HG03378 (cell line): ENCODE data around the gene EPHA1.

Source experiments
- ATAC-seq: cut with Tn5 transposase; IDR thresholded peaks from one replicate; pipeline ENCODE4 v1.9.1; 2021; ENCODE audit warnings: mild to moderate bottlenecking, moderate library complexity; ENCODE audit not compliant: unreplicated experiment

EPHA1 gene

GRCh38 chr7:143408686-143409561, at the start of gene EPHA1:
EPHA1 (minus strand) TSS chr7:143408856; CDS start chr7:143408805, 51 bp downstream.
- ATAC-seq, result no peak

- ATAC-seq, result no peak
Observed at GRCh38 chr7:143458263-143458662, 49.6 kb upstream of the EPHA1 start.

GRCh38 chr7:143456992-143457793, 48.5 kb upstream of the EPHA1 start:
- ATAC-seq, result no peak

GRCh38 chr7:143455942-143456341, 47.3 kb upstream of the EPHA1 start:
- no peak for ATAC-seq

- no peak for ATAC-seq
Observed at GRCh38 chr7:143455491-143455890, 46.8 kb upstream of the EPHA1 start.

- ATAC-seq, result no peak
Observed at GRCh38 chr7:143454091-143454680, 45.5 kb upstream of the EPHA1 start.

- ATAC-seq, result no peak
Observed at GRCh38 chr7:143452495-143452894, 43.8 kb upstream of the EPHA1 start.

GRCh38 chr7:143451746-143452145, 43.1 kb upstream of the EPHA1 start:
- no peak for ATAC-seq

- ATAC-seq, result no peak
Observed at GRCh38 chr7:143451122-143451521, 42.5 kb upstream of the EPHA1 start.

- ATAC-seq, result no peak
Observed at GRCh38 chr7:143449793-143450192, 41.1 kb upstream of the EPHA1 start.

- ATAC-seq, result no peak
Observed at GRCh38 chr7:143448429-143448828, 39.8 kb upstream of the EPHA1 start.

GRCh38 chr7:143447466-143447865, 38.8 kb upstream of the EPHA1 start:
- ATAC-seq, result no peak

GRCh38 chr7:143444785-143445184, 36.1 kb upstream of the EPHA1 start:
- ATAC-seq, result no peak

- no peak for ATAC-seq
Observed at GRCh38 chr7:143444063-143444782, 35.6 kb upstream of the EPHA1 start.

- no peak for ATAC-seq
Observed at GRCh38 chr7:143443153-143443552, 34.5 kb upstream of the EPHA1 start, which contains the start of gene TAS2R60. TAS2R60 (plus strand) TSS chr7:143443453; CDS start chr7:143443453, 0 bp downstream.

GRCh38 chr7:143439866-143440265, 31.2 kb upstream of the EPHA1 start:
- no peak for ATAC-seq

GRCh38 chr7:143437578-143437977, 28.9 kb upstream of the EPHA1 start:
- ATAC-seq, result peak; percentile 37

- ATAC-seq, result peak; percentile 74
Observed at GRCh38 chr7:143436325-143436946, 27.8 kb upstream of the EPHA1 start.

GRCh38 chr7:143435266-143435665, 26.6 kb upstream of the EPHA1 start:
- no peak for ATAC-seq

GRCh38 chr7:143434660-143435059, 26.0 kb upstream of the EPHA1 start:
- no peak for ATAC-seq
